H9 (cell line): Measurements from ENCODE around the gene ACTR8. TPM values are rescaled to one million over a fixed set of nuclear protein-coding genes. Genes with fewer than 3 reads are reported as not detected.

Experiments
- DNase-seq: peaks from one replicate; pipeline ENCODE4 v3.0.0-alpha.2; 2017
- H2AFZ ChIP-seq: one replicate; pipeline ENCODE4 v1.6.1; 2013; ENCODE audit warnings: mild to moderate bottlenecking, low read length, control low read depth, moderate library complexity
- H2AK5ac ChIP-seq: 2 replicates; pipeline ENCODE4 v1.6.1; 2013; ENCODE audit warnings: low read length, control low read depth, mixed read lengths; ENCODE audit not compliant: insufficient read length
- H2BK120ac ChIP-seq: one replicate; pipeline ENCODE4 v1.6.1; 2013; ENCODE audit warnings: low read depth, mild to moderate bottlenecking, low read length, control low read depth, inconsistent platforms; ENCODE audit not compliant: poor library complexity, severe bottlenecking
- H2BK12ac ChIP-seq: 2 replicates; pipeline ENCODE4 v1.6.1; 2013; ENCODE audit warnings: low read length, control low read depth, mixed read lengths, low read depth; ENCODE audit not compliant: insufficient read length
- H2BK15ac ChIP-seq: 2 replicates; pipeline ENCODE4 v1.6.1; 2013; ENCODE audit warnings: low read depth, low read length, control low read depth
- H2BK20ac ChIP-seq: one replicate; pipeline ENCODE4 v1.6.1; 2013; ENCODE audit warnings: low read depth, mild to moderate bottlenecking, low read length, control low read depth, inconsistent platforms; ENCODE audit not compliant: poor library complexity, severe bottlenecking
- H2BK5ac ChIP-seq: 2 replicates; pipeline ENCODE4 v1.6.1; 2013; ENCODE audit warnings: low read length, control low read depth, mixed read lengths; ENCODE audit not compliant: insufficient read length
- H3K14ac ChIP-seq: 2 replicates; pipeline ENCODE4 v1.6.1; 2013; ENCODE audit warnings: low read length, control low read depth; ENCODE audit not compliant: insufficient read depth
- H3K18ac ChIP-seq: 2 replicates; pipeline ENCODE4 v1.6.1; 2013; ENCODE audit warnings: low read depth, mild to moderate bottlenecking, mixed read lengths, low read length, control low read depth; ENCODE audit not compliant: insufficient read length
- H3K23ac ChIP-seq: 2 replicates; pipeline ENCODE4 v1.6.1; 2013; ENCODE audit warnings: low read length, control low read depth, mixed read lengths, low read depth; ENCODE audit not compliant: insufficient read length
- H3K23me2 ChIP-seq: 2 replicates; pipeline ENCODE4 v1.6.1; 2013; ENCODE audit warnings: low read depth, mild to moderate bottlenecking, mixed read lengths, low read length, control low read depth; ENCODE audit not compliant: insufficient read length, poor library complexity, severe bottlenecking
- H3K27ac ChIP-seq: 2 replicates; pipeline ENCODE4 v1.5.1; 2013; ENCODE audit warnings: low read length, control low read depth, mixed read lengths, low read depth; ENCODE audit not compliant: insufficient read length
- H3K27me3 ChIP-seq: 2 replicates; pipeline ENCODE4 v1.6.1; 2013; ENCODE audit warnings: low read length, control low read depth, inconsistent platforms; ENCODE audit not compliant: insufficient read depth
- H3K4ac ChIP-seq: 2 replicates; pipeline ENCODE4 v1.6.1; 2013; ENCODE audit warnings: low read depth, mild to moderate bottlenecking, control low read depth, inconsistent platforms, low read length, moderate library complexity
- H3K4me1 ChIP-seq: 2 replicates; pipeline ENCODE4 v1.6.1; 2013; ENCODE audit warnings: low read length, control low read depth, inconsistent platforms; ENCODE audit not compliant: insufficient read depth
- H3K4me2 ChIP-seq: 2 replicates; pipeline ENCODE4 v1.6.1; 2013; ENCODE audit warnings: low read length, control low read depth, mixed read lengths; ENCODE audit not compliant: insufficient read length, insufficient read depth
- H3K56ac ChIP-seq: 2 replicates; pipeline ENCODE4 v1.6.1; 2013; ENCODE audit warnings: low read depth, mild to moderate bottlenecking, mixed read lengths, low read length, control low read depth; ENCODE audit not compliant: insufficient read length
- H3K79me1 ChIP-seq: 2 replicates; pipeline ENCODE4 v1.6.1; 2013; ENCODE audit warnings: low read depth, mild to moderate bottlenecking, moderate library complexity, low read length, control low read depth, inconsistent platforms; ENCODE audit not compliant: insufficient read depth, poor library complexity, severe bottlenecking
- H3K79me2 ChIP-seq: 2 replicates; pipeline ENCODE4 v1.6.1; 2013; ENCODE audit warnings: low read length, control low read depth, inconsistent platforms; ENCODE audit not compliant: insufficient read depth
- H3K9ac ChIP-seq: 2 replicates; pipeline ENCODE4 v1.6.1; 2013; ENCODE audit warnings: low read length, control low read depth, mixed read lengths; ENCODE audit not compliant: insufficient read length; ENCODE audit errors: extremely low read depth
- H3K9me3 ChIP-seq: one replicate; pipeline ENCODE4 v1.6.1; 2013; ENCODE audit warnings: low read depth, low read length, inconsistent platforms; ENCODE audit not compliant: control insufficient read depth
- H3T11ph ChIP-seq: one replicate; pipeline ENCODE4 v1.6.1; 2013; ENCODE audit warnings: mild to moderate bottlenecking, low read length, control low read depth, inconsistent platforms
- H4K20me1 ChIP-seq: one replicate; pipeline ENCODE4 v1.6.1; 2013; ENCODE audit not compliant: control insufficient read depth, insufficient read length, insufficient read depth
- H4K5ac ChIP-seq: 2 replicates; pipeline ENCODE4 v1.6.1; 2013; ENCODE audit warnings: low read depth, mild to moderate bottlenecking, mixed read lengths, low read length, control low read depth; ENCODE audit not compliant: insufficient read length
- H4K8ac ChIP-seq: replicated peaks from 2 replicates; pipeline ENCODE4 v1.6.1; 2013; ENCODE audit warnings: low read length, control low read depth, mixed read lengths, low read depth; ENCODE audit not compliant: insufficient read length
- H4K91ac ChIP-seq: 2 replicates; pipeline ENCODE4 v1.6.1; 2013; ENCODE audit warnings: low read depth, mild to moderate bottlenecking, moderate library complexity, mixed read lengths, low read length, control low read depth; ENCODE audit not compliant: insufficient read length
- H3K27ac Mint-ChIP-seq, 3 experiments: 2 replicates in 2 of 3; 3 replicates in 1 of 3; pipeline ENCODE4 v1.8.0; 2020 to 2021; ENCODE audit warnings: mixed read lengths in 3 of 3, mild to moderate bottlenecking in 1 of 3, moderate library complexity in 1 of 3
- H3K27me3 Mint-ChIP-seq: 2 replicates; pipeline ENCODE4 v1.8.0; 2021; ENCODE audit warnings: low read depth, mild to moderate bottlenecking, moderate library complexity, mixed read lengths
- H3K36me3 Mint-ChIP-seq, 3 experiments: 2 replicates in 2 of 3; 3 replicates in 1 of 3; pipeline ENCODE4 v1.8.0; 2020 to 2021; ENCODE audit warnings: low read depth in 3 of 3, mixed read lengths in 3 of 3; ENCODE audit not compliant: insufficient read depth in 1 of 3
- H3K4me1 Mint-ChIP-seq, 2 experiments: 2 replicates each; pipeline ENCODE4 v1.8.0; 2020; ENCODE audit warnings: mixed read lengths in 2 of 2
- H3K4me3 Mint-ChIP-seq, 2 experiments: 2 replicates in 1 of 2; 3 replicates in 1 of 2; pipeline ENCODE4 v1.8.0; 2020 to 2021; ENCODE audit warnings: mild to moderate bottlenecking in 2 of 2, mixed read lengths in 2 of 2, moderate library complexity in 1 of 2
- H3K9me3 Mint-ChIP-seq, 2 experiments: 2 replicates in 1 of 2; 3 replicates in 1 of 2; pipeline ENCODE4 v1.8.0; 2020; ENCODE audit warnings: mild to moderate bottlenecking in 2 of 2, mixed read lengths in 2 of 2, moderate library complexity in 1 of 2
- WGBS: extraction: QIAGEN DNeasy Blood & Tissue Kit; methylation state at CpG from one replicate; pipeline ENCODE4 v1.1.7; 2013; ENCODE audit warnings: missing lambda C conversion rate, low lambda C conversion rate, mixed read lengths; ENCODE audit not compliant: insufficient read length; ENCODE audit errors: extremely low coverage; 5-methylcytosine and 5-hydroxymethylcytosine counted together
- total RNA-seq: library from RNA; stranded (reverse); gene quantifications from 2 replicates; pipeline ENCODE4 v1.2.1, GENCODE V29; 2021
- TF ChIP-seq, protein P1 (sequence below): fragments of 200-600 bp; sonication (generic); conservative IDR thresholded peaks from 3 replicates; pipeline ENCODE4 v1.8.0; 2021; ENCODE audit warnings: antibody characterized with exemption, mild to moderate bottlenecking

The ACTR8 gene
- total RNA-seq, 1 experiment from 2014 or later, result 39.2 TPM

- H4K20me1 ChIP-seq, result no peaks in the 10 kb centered on the region
- TF ChIP-seq, protein P1, sequence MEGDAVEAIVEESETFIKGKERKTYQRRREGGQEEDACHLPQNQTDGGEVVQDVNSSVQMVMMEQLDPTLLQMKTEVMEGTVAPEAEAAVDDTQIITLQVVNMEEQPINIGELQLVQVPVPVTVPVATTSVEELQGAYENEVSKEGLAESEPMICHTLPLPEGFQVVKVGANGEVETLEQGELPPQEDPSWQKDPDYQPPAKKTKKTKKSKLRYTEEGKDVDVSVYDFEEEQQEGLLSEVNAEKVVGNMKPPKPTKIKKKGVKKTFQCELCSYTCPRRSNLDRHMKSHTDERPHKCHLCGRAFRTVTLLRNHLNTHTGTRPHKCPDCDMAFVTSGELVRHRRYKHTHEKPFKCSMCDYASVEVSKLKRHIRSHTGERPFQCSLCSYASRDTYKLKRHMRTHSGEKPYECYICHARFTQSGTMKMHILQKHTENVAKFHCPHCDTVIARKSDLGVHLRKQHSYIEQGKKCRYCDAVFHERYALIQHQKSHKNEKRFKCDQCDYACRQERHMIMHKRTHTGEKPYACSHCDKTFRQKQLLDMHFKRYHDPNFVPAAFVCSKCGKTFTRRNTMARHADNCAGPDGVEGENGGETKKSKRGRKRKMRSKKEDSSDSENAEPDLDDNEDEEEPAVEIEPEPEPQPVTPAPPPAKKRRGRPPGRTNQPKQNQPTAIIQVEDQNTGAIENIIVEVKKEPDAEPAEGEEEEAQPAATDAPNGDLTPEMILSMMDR, result no peak; the same call in 2 of the 3 replicates
- peak overlapping the region in 1 of 3 experiments; percentile 74; a peak in 1 of 7 replicates for H3K27ac Mint-ChIP-seq
Measured at GRCh38 chr3:53833053-53833645, 48.8 kb downstream of the ACTR8 start.

More at GRCh38 chr3:53833053-53833645, 48.8 kb downstream of the ACTR8 start:
- no peaks in the 10 kb centered on the region for H3K27me3 ChIP-seq
- no peaks in the 10 kb centered on the region for H3K79me2 ChIP-seq
- no peaks in the 10 kb centered on the region for H3K4me1 ChIP-seq
- H3K4ac ChIP-seq, result no peak overlapping the region
- no peak overlapping the region for H2AK5ac ChIP-seq
- no peak for DNase-seq
- no peak overlapping the region for H3K18ac ChIP-seq
- no peak overlapping the region; the same call in 1 of the 2 replicates for H3K14ac ChIP-seq
- H2BK120ac ChIP-seq, result no peak overlapping the region
- Mint-ChIP-seq H3K4me3 (no peak overlapping the region), H3K4me1 (peaks cover 0 to 4% of the 10 kb centered on the region in 2 experiments; a peak in 1 of 4 replicates), H3K27me3 (no peaks in the 10 kb centered on the region), H3K36me3 (peaks cover 0 to 13% (median 0%) of the 10 kb centered on the region in 3 experiments; a peak in 6 of 7 replicates), H3K9me3 (no peaks in the 10 kb centered on the region)
- H2AFZ ChIP-seq, result no peak overlapping the region
- no peak overlapping the region for H4K91ac ChIP-seq
- no peak overlapping the region for H4K8ac ChIP-seq
- no peak overlapping the region for H2BK12ac ChIP-seq
- H2BK20ac ChIP-seq, result no peak overlapping the region
- H3K4me2 ChIP-seq, result no peak overlapping the region
- no peak overlapping the region for H2BK15ac ChIP-seq
- no peak overlapping the region for H3K56ac ChIP-seq
- H3K79me1 ChIP-seq, result no peaks in the 10 kb centered on the region
- no peaks in the 10 kb centered on the region for H3K9me3 ChIP-seq
- no peak overlapping the region for H2BK5ac ChIP-seq
- H4K5ac ChIP-seq, result no peak overlapping the region
- H3K23me2 ChIP-seq, result no peaks in the 10 kb centered on the region
- H3K9ac ChIP-seq, result no peak overlapping the region
- no CpG with 5 or more reads among the region's 9 CpGs for WGBS
- H3K27ac ChIP-seq, result no peak overlapping the region
- no peak overlapping the region for H3T11ph ChIP-seq
- no peak overlapping the region for H3K23ac ChIP-seq
